Right lobe of liver (tissue), 6 donors: ENCODE results near the gene EPHA7. TPM values are rescaled to one million over a fixed set of nuclear protein-coding genes. Genes with fewer than 3 reads are reported as not detected.

Source experiments
- ATAC-seq, 4 donors: fragments of 200-7000 bp; cut with Tn5 transposase; one replicate each; pipeline ENCODE4 v1.9.1; 2020; ENCODE audit warnings: mild to moderate bottlenecking in 4 of 4, moderate library complexity in 4 of 4
- DNase-seq, 3 donors: peaks; one replicate each; pipeline ENCODE4 v3.0.0-alpha.2; 2020
- H3K27ac ChIP-seq, 3 donors: fragments of 200-600 bp; one replicate each; pipeline ENCODE4 v1.8.0; 2022
- H3K27me3 ChIP-seq, 2 donors: fragments of 200-600 bp; one replicate each; pipeline ENCODE4 v1.8.0; 2022
- H3K36me3 ChIP-seq, 4 donors: fragments of 200-600 bp; sonication (generic) in 1 of 4; one replicate each; pipeline versions ENCODE4 v1.5.1 to v1.8.0; 2017 to 2022; ENCODE audit warnings: control low read depth in 1 of 4
- H3K4me1 ChIP-seq, 4 donors: fragments of 200-600 bp; sonication (generic) in 1 of 4; one replicate each; pipeline versions ENCODE4 v1.5.1 to v1.8.0; 2017 to 2022; ENCODE audit warnings: control low read depth in 1 of 4
- H3K4me3 ChIP-seq, 3 donors: fragments of 200-600 bp; one replicate each; pipeline ENCODE4 v1.8.0; 2022
- H3K9me3 ChIP-seq, 4 donors: fragments of 200-600 bp; sonication (generic) in 1 of 4; one replicate each; pipeline versions ENCODE4 v1.5.1 to v1.8.0; 2017 to 2022; ENCODE audit warnings: control low read depth in 1 of 4
- CTCF ChIP-seq, 4 donors: fragments of 200-600 bp in 3 of 4; fragments of 450-650 bp in 1 of 4; IDR thresholded peaks; one replicate each; pipeline versions ENCODE4 v1.5.1 to v1.8.0; 2016 to 2022; ENCODE audit warnings: antibody characterized with exemption in 4 of 4, mild to moderate bottlenecking in 2 of 4
- POLR2A ChIP-seq: fragments of 450-650 bp; IDR thresholded peaks from one replicate; pipeline ENCODE4 v1.6.1; 2017; ENCODE audit warnings: antibody characterized with exemption, mild to moderate bottlenecking
- WGBS: methylation state at CpG from one replicate; pipeline ENCODE4 v1.1.6; 2018; ENCODE audit warnings: low coverage, low lambda C conversion rate; ENCODE audit not compliant: insufficient coverage; ENCODE audit errors: missing lambda C conversion rate; 5-methylcytosine and 5-hydroxymethylcytosine counted together
- intact Hi-C, 2 donors: fragments of 100-400 bp; cut with DNase I; formaldehyde crosslinking; loops; one replicate each; pipeline versions ENCODE4 v1.11.2 to v1.14.1; 2022
- total RNA-seq, 6 experiments: library from RNA; depleted of rRNA in 2 of 6; stranded (reverse); fragments of >200 nt in 2 of 6; fragmentation: NEBNext Ultra II Directional in 3 of 6; extraction: Animal tissue kit (Norgen Biotek cat#: 25700) in 3 of 6; gene quantifications; one replicate each; pipeline versions ENCODE4 v1.1.0 to v1.2.4, GENCODE V29; 2016 to 2023
- donor health status: DM: no; HTN: yes; CAD: no.
- donor health status: DM: no; HTN: no; CAD: no.
- donor health status: DM: no; HTN: no; CAD: no.
- donor health status: DM: no; HTN: yes; CAD: no.
- donor health status: DM: no; HTN: yes; CAD: no.

EPHA7 gene
- total RNA-seq, 6 experiments from 2014 or later, result 0.04 TPM; not detected in 5

GRCh38 chr6:93358435-93358834 lies 60.9 kb downstream of the EPHA7 start:
- no peaks in the 10 kb centered on the region for H3K4me1 ChIP-seq
- ATAC-seq (no peak), DNase-seq (no peak)
- H3K27ac ChIP-seq, result no peak overlapping the region
- no peak for TF ChIP-seq POLR2A
- TF ChIP-seq CTCF (IDR thresholded peaks at IDR 0.05), result no peak
- H3K4me3 ChIP-seq, result no peak overlapping the region
- no peaks in the 10 kb centered on the region for H3K27me3 ChIP-seq
- intact Hi-C loops, result no loop called here
- H3K36me3 ChIP-seq, result no peaks in the 10 kb centered on the region
- 61% methylated on average over 2 of the region's 2 CpGs for WGBS
- H3K9me3 ChIP-seq, result no peaks in the 10 kb centered on the region

GRCh38 chr6:93352604-93353003 lies 66.8 kb downstream of the EPHA7 start:
- WGBS, result 22% methylated on average over 1 of the region's 1 CpG
- Histone ChIP-seq H3K27ac (no peak overlapping the region), H3K4me3 (no peak overlapping the region), H3K27me3 (no peaks in the 10 kb centered on the region), H3K36me3 (no peaks in the 10 kb centered on the region), H3K4me1 (no peaks in the 10 kb centered on the region), H3K9me3 (no peaks in the 10 kb centered on the region)
- DNase-seq (no peak), ATAC-seq (no peak)
- TF ChIP-seq CTCF (IDR thresholded peaks at IDR 0.05) (no peak), POLR2A (no peak)
- intact Hi-C loops, result no loop called here

GRCh38 chr6:93351222-93351621 lies 68.1 kb downstream of the EPHA7 start:
- H3K36me3 ChIP-seq, result no peaks in the 10 kb centered on the region
- H3K27me3 ChIP-seq, result no peaks in the 10 kb centered on the region
- TF ChIP-seq POLR2A, result no peak
- TF ChIP-seq CTCF (IDR thresholded peaks at IDR 0.05), result no peak
- H3K9me3 ChIP-seq, result no peaks in the 10 kb centered on the region
- no peak for DNase-seq
- no peaks in the 10 kb centered on the region for H3K4me1 ChIP-seq
- no peak overlapping the region for H3K27ac ChIP-seq
- no peak overlapping the region for H3K4me3 ChIP-seq
- no peak for ATAC-seq
- intact Hi-C loops, result no loop called here
- WGBS, result 46% methylated on average over 3 of the region's 3 CpGs

GRCh38 chr6:93350774-93351173 lies 68.6 kb downstream of the EPHA7 start:
- TF ChIP-seq CTCF (IDR thresholded peaks at IDR 0.05) (no peak), POLR2A (no peak)
- WGBS, result 70% methylated on average over 4 of the region's 4 CpGs
- Histone ChIP-seq H3K4me1 (no peaks in the 10 kb centered on the region), H3K9me3 (no peaks in the 10 kb centered on the region), H3K4me3 (no peak overlapping the region), H3K27ac (no peak overlapping the region), H3K27me3 (no peaks in the 10 kb centered on the region), H3K36me3 (no peaks in the 10 kb centered on the region)
- DNase-seq (no peak), ATAC-seq (no peak)
- intact Hi-C loops, result no loop called here

GRCh38 chr6:93344333-93344835 lies 75.0 kb downstream of the EPHA7 start:
- 54% methylated on average over 1 of the region's 1 CpG for WGBS
- intact Hi-C loops, result no loop called here
- ATAC-seq (no peak), DNase-seq (no peak)
- Histone ChIP-seq H3K9me3 (no peaks in the 10 kb centered on the region), H3K4me3 (no peak overlapping the region), H3K27me3 (no peaks in the 10 kb centered on the region), H3K4me1 (no peaks in the 10 kb centered on the region), H3K36me3 (no peaks in the 10 kb centered on the region), H3K27ac (no peak overlapping the region)
- TF ChIP-seq POLR2A (no peak), CTCF (IDR thresholded peaks at IDR 0.05) (no peak)
